ENCODE results near the gene COL9A1. TPM values are rescaled to one million over a fixed set of nuclear protein-coding genes. Genes with fewer than 3 reads are reported as not detected.

COL9A1 gene
- total RNA-seq, 1 experiment from 2014 or later, result 7.8 TPM

GRCh38 chr6:70310063-70310694 lies 7.3 kb upstream of the COL9A1 start:
- Mint-ChIP-seq H3K4me1 (peaks cover 4 to 5% of the 10 kb centered on the region in 2 experiments; a peak in 3 of 4 replicates), H3K36me3 (ENCODE audit: insufficient read depth in 1 of 3, low read depth in 3 of 3) (no peaks in the 10 kb centered on the region), H3K27me3 (ENCODE audit: low read depth) (no peaks in the 10 kb centered on the region), H3K4me3 (no peak overlapping the region), H3K27ac (no peak overlapping the region), H3K9me3 (no peaks in the 10 kb centered on the region)
- no peaks in the 10 kb centered on the region for H3K79me2 ChIP-seq (ENCODE audit: insufficient read depth, low read length)
- H4K91ac ChIP-seq (ENCODE audit: insufficient read length, low read depth, low read length), result no peak overlapping the region
- WGBS (ENCODE audit: extremely low coverage, insufficient read length, low lambda C conversion rate), result no CpG with 5 or more reads among the region's 4 CpGs
- DNase-seq, result no peak
- no peak overlapping the region for H4K5ac ChIP-seq (ENCODE audit: insufficient read length, low read depth, low read length)
- H3K56ac ChIP-seq (ENCODE audit: insufficient read length, low read depth, low read length), result no peak overlapping the region
- H3K4me2 ChIP-seq (ENCODE audit: insufficient read depth, insufficient read length, low read length), result no peak overlapping the region
- H3T11ph ChIP-seq (ENCODE audit: low read length), result no peak overlapping the region
- no peaks in the 10 kb centered on the region for H3K9me3 ChIP-seq (ENCODE audit: control insufficient read depth, low read depth, low read length)
- H2AK5ac ChIP-seq (ENCODE audit: insufficient read length, low read length), result no peak overlapping the region
- H4K8ac ChIP-seq (replicated peaks; ENCODE audit: insufficient read length, low read depth, low read length), result no peak overlapping the region
- H2BK15ac ChIP-seq (ENCODE audit: low read depth, low read length), result no peak overlapping the region
- H3K27ac ChIP-seq (ENCODE audit: insufficient read length, low read depth, low read length), result no peak overlapping the region
- no peak overlapping the region for H3K23ac ChIP-seq (ENCODE audit: insufficient read length, low read depth, low read length)
- no peaks in the 10 kb centered on the region for H3K79me1 ChIP-seq (ENCODE audit: insufficient read depth, low read depth, low read length, poor library complexity, severe bottlenecking)
- H2AFZ ChIP-seq (ENCODE audit: low read length), result no peak overlapping the region
- H3K4me1 ChIP-seq (ENCODE audit: insufficient read depth, low read length), result no peaks in the 10 kb centered on the region
- no peak overlapping the region for H3K4ac ChIP-seq (ENCODE audit: low read depth, low read length)
- no peak overlapping the region for H3K14ac ChIP-seq (ENCODE audit: insufficient read depth, low read length)
- H2BK5ac ChIP-seq (ENCODE audit: insufficient read length, low read length), result no peak overlapping the region
- peak; percentile 82 for TF ChIP-seq CTCF (conservative IDR thresholded peaks at IDR 0.05)
- no peaks in the 10 kb centered on the region for H4K20me1 ChIP-seq (ENCODE audit: control insufficient read depth, insufficient read depth, insufficient read length)
- no peaks in the 10 kb centered on the region for H3K27me3 ChIP-seq (ENCODE audit: insufficient read depth, low read length)
- no peak overlapping the region for H3K9ac ChIP-seq (ENCODE audit: extremely low read depth, insufficient read length, low read length)
- no peak overlapping the region for H2BK120ac ChIP-seq (ENCODE audit: low read depth, low read length, poor library complexity, severe bottlenecking)
- no peak overlapping the region for H3K18ac ChIP-seq (ENCODE audit: insufficient read length, low read depth, low read length)
- H2BK12ac ChIP-seq (ENCODE audit: insufficient read length, low read depth, low read length), result no peak overlapping the region
- no peak overlapping the region for H2BK20ac ChIP-seq (ENCODE audit: low read depth, low read length, poor library complexity, severe bottlenecking)
- no peaks in the 10 kb centered on the region for H3K23me2 ChIP-seq (ENCODE audit: insufficient read length, low read depth, low read length, poor library complexity, severe bottlenecking)

All from H9 (cell line).